ENCODE results near the gene MAPK8IP3.

GRCh38 chr16:1673424-1674151 lies 32.4 kb upstream of the MAPK8IP3 start:
- TF ChIP-seq CTCF (conservative IDR thresholded peaks at IDR 0.05; ENCODE audit: low read depth, low read length) (no peak), EZH2phosphoT487 (IDR thresholded peaks at IDR 0.05; ENCODE audit: borderline replicate concordance, low read length) (no peak), EZH2 (IDR thresholded peaks at IDR 0.05; ENCODE audit: low read length, unreplicated experiment) (no peak)
